ENCODE measurements around the gene PCBP1. TPM values are rescaled to one million over a fixed set of nuclear protein-coding genes. Genes with fewer than 3 reads are reported as not detected.
"Not testable (repeated sequence)": the region's sequence is repeated elsewhere in the genome, so short reads cannot be mapped to it uniquely, and the experiment has no call there.

Gene PCBP1
- total RNA-seq, 4 donors from 2014 or later, result 103 to 189 (median 149) TPM

GRCh38 chr2:70046534-70046933, 40.7 kb upstream of the PCBP1 start:
- no peaks in the 10 kb centered on the region for H3K27me3 ChIP-seq
- H3K9me3 ChIP-seq, result no peaks in the 10 kb centered on the region
- peaks cover 0 to 15% (median 6%) of the 10 kb centered on the region in 4 donors for H3K36me3 ChIP-seq
- no peak for TF ChIP-seq POLR2AphosphoS5 (IDR thresholded peaks at IDR 0.05)
- no peak for TF ChIP-seq CTCF (IDR thresholded peaks at IDR 0.05)
- no peak for TF ChIP-seq EP300 (IDR thresholded peaks at IDR 0.05; ENCODE audit: low read depth)
- no peak for TF ChIP-seq POLR2A (IDR thresholded peaks at IDR 0.05)
- DNase-seq, result no peak
- no peak overlapping the region for H3K4me3 ChIP-seq
- H3K4me1 ChIP-seq, result peaks cover 0 to 15% (median 2%) of the 10 kb centered on the region in 4 donors
- 69% methylated on average over 2 of the region's 2 CpGs; no CpG with 5 or more reads in 1 of the 2 donors for WGBS, 2 donors (ENCODE audit: low coverage in 1 of 2)
- H3K27ac ChIP-seq, result peak overlapping the region in 2 of 4 donors; percentile 18 to 54
- in situ Hi-C loops (cut with MboI; ENCODE audit: low pct_ligation_motif_present in 1 of 4, low pct_unique_long_range_greater_than_20kb in 1 of 4, low sequenced_read_pairs in 3 of 4) (no loop called here), intact Hi-C loops (cut with DNase I; ENCODE audit: low total_unique reads) (no loop called here)

- Histone ChIP-seq H3K4me1 (peaks cover 0 to 15% (median 2%) of the 10 kb centered on the region in 4 donors), H3K27me3 (no peaks in the 10 kb centered on the region), H3K9me3 (no peaks in the 10 kb centered on the region), H3K4me3 (no peak overlapping the region), H3K36me3 (peaks cover 0 to 18% (median 6%) of the 10 kb centered on the region in 4 donors), H3K27ac (peak overlapping the region in 3 of 4 donors; percentile 1 to 13 (median 2))
- in situ Hi-C loops (cut with MboI; ENCODE audit: low pct_ligation_motif_present in 1 of 4, low pct_unique_long_range_greater_than_20kb in 1 of 4, low sequenced_read_pairs in 3 of 4) (no loop called here), intact Hi-C loops (cut with DNase I; ENCODE audit: low total_unique reads) (no loop called here)
- no peak for TF ChIP-seq EP300 (IDR thresholded peaks at IDR 0.05; ENCODE audit: low read depth)
- TF ChIP-seq POLR2AphosphoS5 (IDR thresholded peaks at IDR 0.05), result no peak
- no peak for TF ChIP-seq CTCF (IDR thresholded peaks at IDR 0.05)
- TF ChIP-seq POLR2A (IDR thresholded peaks at IDR 0.05), result no peak
- DNase-seq, result no peak
- WGBS, 2 donors (ENCODE audit: low coverage in 1 of 2), result 90 to 92% methylated on average over 3 to 5 of the region's 5 CpGs
These were observed 39.8 kb upstream of the PCBP1 start for GRCh38 chr2:70047451-70047850.

GRCh38 chr2:70049255-70049654, 38.0 kb upstream of the PCBP1 start:
- Histone ChIP-seq H3K4me1 (peaks cover 0 to 12% (median 2%) of the 10 kb centered on the region in 4 donors), H3K4me3 (no peak overlapping the region), H3K27ac (no peak overlapping the region), H3K36me3 (peaks cover 0 to 26% (median 6%) of the 10 kb centered on the region in 4 donors), H3K27me3 (no peaks in the 10 kb centered on the region), H3K9me3 (no peaks in the 10 kb centered on the region)
- intact Hi-C loops (cut with DNase I; ENCODE audit: low total_unique reads) (no loop called here), in situ Hi-C loops (cut with MboI; ENCODE audit: low pct_ligation_motif_present in 1 of 4, low pct_unique_long_range_greater_than_20kb in 1 of 4, low sequenced_read_pairs in 3 of 4) (no loop called here)
- no peak for DNase-seq
- TF ChIP-seq EP300 (IDR thresholded peaks at IDR 0.05; ENCODE audit: low read depth) (no peak), CTCF (IDR thresholded peaks at IDR 0.05) (no peak), POLR2AphosphoS5 (IDR thresholded peaks at IDR 0.05) (no peak), POLR2A (IDR thresholded peaks at IDR 0.05) (no peak)
- 89% methylated on average over 1 of the region's 1 CpG; no CpG with 5 or more reads in 1 of the 2 donors for WGBS, 2 donors (ENCODE audit: low coverage in 1 of 2)

- no peak overlapping the region for H3K27ac ChIP-seq
- no peaks in the 10 kb centered on the region for H3K27me3 ChIP-seq
- no peak for TF ChIP-seq EP300 (IDR thresholded peaks at IDR 0.05; ENCODE audit: low read depth)
- TF ChIP-seq CTCF (IDR thresholded peaks at IDR 0.05), result no peak
- TF ChIP-seq POLR2A (IDR thresholded peaks at IDR 0.05), result no peak
- TF ChIP-seq POLR2AphosphoS5 (IDR thresholded peaks at IDR 0.05), result no peak
- no peaks in the 10 kb centered on the region for H3K9me3 ChIP-seq
- H3K4me1 ChIP-seq, result no peaks in the 10 kb centered on the region
- intact Hi-C loops (cut with DNase I; ENCODE audit: low total_unique reads) (no loop called here), in situ Hi-C loops (cut with MboI; ENCODE audit: low pct_ligation_motif_present in 1 of 4, low pct_unique_long_range_greater_than_20kb in 1 of 4, low sequenced_read_pairs in 3 of 4) (loop anchor here in 2 of 4 donors (25.0 kb wide), 2 partner anchors 114 to 139 kb away; partner anchors contain the start of gene MXD1 (in 1 of the 2))
- no peak for DNase-seq
- WGBS, 2 donors (ENCODE audit: low coverage in 1 of 2), result 79 to 84% methylated on average over 5 of the region's 5 CpGs
- H3K4me3 ChIP-seq, result no peak overlapping the region
- peaks cover 0 to 36% (median 11%) of the 10 kb centered on the region in 4 donors for H3K36me3 ChIP-seq
These were observed 36.4 kb upstream of the PCBP1 start for GRCh38 chr2:70050631-70051425.

GRCh38 chr2:70055259-70055658, 32.0 kb upstream of the PCBP1 start:
- H3K36me3 ChIP-seq, result peaks cover 0 to 43% (median 8%) of the 10 kb centered on the region in 4 donors
- H3K4me1 ChIP-seq; H3K27ac ChIP-seq; H3K27me3 ChIP-seq; H3K9me3 ChIP-seq; intact Hi-C loops (cut with DNase I; ENCODE audit: low total_unique reads); H3K4me3 ChIP-seq; DNase-seq: not testable (repeated sequence)
- in situ Hi-C loops (cut with MboI; ENCODE audit: low pct_ligation_motif_present in 1 of 4, low pct_unique_long_range_greater_than_20kb in 1 of 4, low sequenced_read_pairs in 3 of 4), result loop anchor here in 2 of 4 donors (25.0 kb wide), 2 partner anchors 118 to 143 kb away; partner anchors contain the start of gene MXD1 (in 1 of the 2)
- whole genome bisulfite sequencing, 2 donors (ENCODE audit: low coverage in 1 of 2), result 93 to 100% methylated on average over 2 to 4 of the region's 4 CpGs

Measured in transverse colon (tissue), 4 donors.